T-helper 17 cell (primary cell): ENCODE data around the gene CCDC17. TPM values are rescaled to one million over a fixed set of nuclear protein-coding genes. Genes with fewer than 3 reads are reported as not detected.

Experiments
- ATAC-seq: fragments of 150-1000 bp; cut with Tn5 transposase; 2 replicates; pipeline ENCODE4 v1.10.0; 2021; ENCODE audit warnings: mild to moderate bottlenecking, moderate library complexity
- DNase-seq, 3 donors: peaks; one replicate each; pipeline versions ENCODE4 v3.0.0 to v3.0.0-alpha.2; 2020 to 2021
- H3K9me3 ChIP-seq: one replicate; pipeline ENCODE4 v1.7.0; 2013; ENCODE audit warnings: low read length, mild to moderate bottlenecking; ENCODE audit not compliant: control insufficient read depth, poor library complexity, severe bottlenecking
- H3K27ac Mint-ChIP-seq: one replicate; pipeline ENCODE4 v1.8.0; 2022; ENCODE audit warnings: mild to moderate bottlenecking, moderate library complexity, mixed read lengths
- H3K27me3 Mint-ChIP-seq: one replicate; pipeline ENCODE4 v1.8.0; 2022; ENCODE audit warnings: mixed read lengths
- H3K36me3 Mint-ChIP-seq: one replicate; pipeline ENCODE4 v1.8.0; 2022; ENCODE audit warnings: low read depth, mixed read lengths
- H3K4me1 Mint-ChIP-seq: one replicate; pipeline ENCODE4 v1.8.0; 2022; ENCODE audit warnings: mild to moderate bottlenecking, mixed read lengths
- H3K4me3 Mint-ChIP-seq: one replicate; pipeline ENCODE4 v1.8.0; 2022; ENCODE audit warnings: mild to moderate bottlenecking, moderate library complexity, mixed read lengths
- total RNA-seq, 4 donors: library from RNA in 2 of 4; stranded (reverse) in 2 of 4; gene quantifications; one replicate each; pipeline ENCODE4 v1.2.3 and lab custom pipeline; 2022 to 2026

The CCDC17 gene
- total RNA-seq, 2 donors from 2014 or later: 5.1 to 5.7 TPM

DNA sequence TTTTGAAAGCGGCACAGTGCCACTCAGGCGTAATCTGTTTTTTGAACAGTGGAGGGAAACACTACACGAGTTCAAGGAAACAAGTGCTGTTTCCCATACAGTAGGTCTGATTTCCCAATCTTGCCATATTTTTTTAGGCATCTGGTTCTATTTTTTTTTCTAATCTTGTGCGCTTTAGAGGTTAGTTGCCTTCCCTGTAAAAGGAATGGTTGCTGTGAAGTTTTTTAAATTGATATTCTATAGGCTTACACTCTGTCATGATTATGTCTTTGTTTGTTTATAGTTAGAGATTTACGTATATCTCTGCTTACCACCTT, 38.8 kb downstream of the CCDC17 start:
- ATAC-seq (no peak), DNase-seq (no peak)
- peak overlapping the region; percentile 99 for H3K27ac Mint-ChIP-seq
- H3K4me3 Mint-ChIP-seq: peak overlapping the region; percentile 99
- no peaks in the 10 kb centered on the region for H3K9me3 ChIP-seq
- peaks cover 32% of the 10 kb centered on the region for H3K4me1 Mint-ChIP-seq
- no peaks in the 10 kb centered on the region for H3K27me3 Mint-ChIP-seq
- H3K36me3 Mint-ChIP-seq: peaks cover 2% of the 10 kb centered on the region

DNA sequence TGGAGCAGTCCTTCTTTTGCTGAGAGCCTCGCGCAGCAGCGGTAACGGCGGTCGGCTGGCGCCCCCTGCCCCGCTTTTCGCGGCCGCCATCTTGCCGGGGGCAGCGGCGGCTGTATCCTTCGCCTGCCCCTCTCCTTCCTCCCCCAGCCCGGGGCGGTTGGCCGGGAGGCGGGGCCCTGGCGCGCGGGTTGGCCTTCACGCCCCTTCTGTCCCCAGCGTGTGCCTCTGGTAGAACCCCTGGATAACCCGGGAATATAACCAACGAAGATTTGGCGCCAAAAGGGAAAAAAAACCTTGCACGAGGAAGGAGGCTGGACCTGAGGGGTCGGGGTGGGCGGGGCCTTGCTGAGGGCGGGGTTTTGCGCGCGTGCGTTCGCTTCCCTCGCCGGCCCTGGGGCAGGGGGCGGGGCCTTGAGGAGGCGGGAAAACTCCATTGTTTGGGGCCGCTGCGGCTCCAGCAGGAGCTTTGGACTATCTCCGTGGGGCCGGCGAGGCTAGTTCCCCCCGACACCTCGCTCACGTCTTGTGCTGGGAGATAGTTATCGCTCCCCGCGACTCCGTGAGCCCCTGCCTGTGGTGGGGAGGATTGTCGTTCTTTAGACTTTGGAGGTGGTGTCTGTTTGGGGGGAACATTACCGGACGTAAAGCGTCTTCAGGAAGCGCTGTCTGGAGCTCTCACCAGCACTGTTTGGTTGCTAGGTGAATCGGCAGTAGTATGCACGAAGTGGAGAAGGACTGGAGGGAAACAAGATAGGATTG, 39.3 kb downstream of the CCDC17 start:
- peak; percentile 73 to 87 (median 84) for DNase-seq
- H3K4me3 Mint-ChIP-seq: peak overlapping the region; percentile 99
- peak; percentile 63 for ATAC-seq
- H3K36me3 Mint-ChIP-seq: peaks cover 2% of the 10 kb centered on the region
- peaks cover 32% of the 10 kb centered on the region for H3K4me1 Mint-ChIP-seq
- H3K27ac Mint-ChIP-seq: peak overlapping the region; percentile 99
- H3K9me3 ChIP-seq: no peaks in the 10 kb centered on the region
- no peaks in the 10 kb centered on the region for H3K27me3 Mint-ChIP-seq

DNA sequence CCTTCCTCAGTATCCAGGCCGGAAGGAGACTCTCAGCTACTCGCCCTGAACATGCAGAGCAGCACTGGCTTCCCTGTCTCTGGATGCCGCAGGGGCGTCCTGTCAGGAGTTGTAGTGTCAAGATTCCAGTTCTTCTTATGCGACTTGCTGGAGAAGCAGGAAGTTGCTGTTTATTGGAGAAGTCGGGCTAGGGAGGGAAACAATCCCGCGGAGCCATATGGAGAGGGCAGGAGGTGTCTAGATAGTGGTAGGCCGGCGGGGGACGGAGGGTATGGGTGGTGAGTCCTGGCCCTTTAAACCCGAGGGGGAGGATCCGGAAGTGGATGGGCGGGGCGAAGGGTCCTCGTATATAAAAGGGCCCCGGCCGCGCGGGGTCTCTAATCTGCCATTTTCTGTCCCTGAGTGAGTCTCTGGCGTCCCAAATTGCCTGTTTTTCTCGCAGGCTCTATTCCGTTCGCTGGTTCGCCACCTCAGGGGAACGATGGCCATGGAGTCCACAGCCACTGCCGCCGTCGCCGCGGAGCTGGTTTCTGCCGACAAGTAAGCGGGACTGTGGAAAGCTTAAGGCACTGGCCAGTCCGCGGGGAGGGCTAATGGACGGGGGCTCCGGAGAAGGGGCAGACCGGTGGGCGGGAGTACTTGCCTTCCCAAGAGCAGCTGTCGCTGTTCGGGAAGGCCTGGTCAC, 40.0 kb downstream of the CCDC17 start, which contains the start of gene NASP:
TSS of gene NASP (plus strand) at position 376 of the 685 bp plus-strand sequence. CDS start at position 482, 106 bp downstream.
- Mint-ChIP-seq H3K4me3 (peak within 1 kb of the TSS; percentile 99), H3K4me1 (peaks cover 32% of the 10 kb centered on the region), H3K27me3 (no peaks in the 10 kb centered on the region), H3K36me3 (peaks cover 2% of the 10 kb centered on the region), H3K27ac (peak within 1 kb of the TSS; percentile 99)
- no peaks in the 10 kb centered on the region for H3K9me3 ChIP-seq
- peak; percentile 79 to 89 (median 87) for DNase-seq
- ATAC-seq: peak; percentile 67

DNA sequence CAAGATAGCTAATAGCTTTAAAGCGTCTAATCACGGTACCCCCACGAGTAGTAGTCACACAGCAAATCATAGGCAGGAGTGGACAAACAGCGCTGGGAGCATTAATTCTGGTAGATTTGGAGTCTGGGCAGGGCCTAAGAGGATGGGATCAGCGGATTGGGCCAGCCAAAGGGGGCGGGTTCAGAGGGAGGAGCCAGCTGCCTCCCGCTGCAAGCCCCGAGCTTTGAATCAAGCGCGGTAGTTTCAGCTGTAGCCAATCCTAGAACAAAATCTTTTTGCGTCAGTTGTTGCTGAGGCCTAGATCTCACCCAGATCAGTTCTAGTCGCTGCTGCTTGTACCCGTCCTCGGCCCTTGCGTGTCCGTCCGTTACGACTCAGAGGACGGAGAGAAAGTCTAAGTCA, 40.6 kb downstream of the CCDC17 start:
- peak overlapping the region; percentile 99 for H3K27ac Mint-ChIP-seq
- peak; percentile 77 for ATAC-seq
- H3K27me3 Mint-ChIP-seq: no peaks in the 10 kb centered on the region
- peak overlapping the region; percentile 99 for H3K4me3 Mint-ChIP-seq
- peaks cover 32% of the 10 kb centered on the region for H3K4me1 Mint-ChIP-seq
- H3K9me3 ChIP-seq: no peaks in the 10 kb centered on the region
- peaks cover 2% of the 10 kb centered on the region for H3K36me3 Mint-ChIP-seq
- peak; percentile 86 to 93 (median 88) for DNase-seq

DNA sequence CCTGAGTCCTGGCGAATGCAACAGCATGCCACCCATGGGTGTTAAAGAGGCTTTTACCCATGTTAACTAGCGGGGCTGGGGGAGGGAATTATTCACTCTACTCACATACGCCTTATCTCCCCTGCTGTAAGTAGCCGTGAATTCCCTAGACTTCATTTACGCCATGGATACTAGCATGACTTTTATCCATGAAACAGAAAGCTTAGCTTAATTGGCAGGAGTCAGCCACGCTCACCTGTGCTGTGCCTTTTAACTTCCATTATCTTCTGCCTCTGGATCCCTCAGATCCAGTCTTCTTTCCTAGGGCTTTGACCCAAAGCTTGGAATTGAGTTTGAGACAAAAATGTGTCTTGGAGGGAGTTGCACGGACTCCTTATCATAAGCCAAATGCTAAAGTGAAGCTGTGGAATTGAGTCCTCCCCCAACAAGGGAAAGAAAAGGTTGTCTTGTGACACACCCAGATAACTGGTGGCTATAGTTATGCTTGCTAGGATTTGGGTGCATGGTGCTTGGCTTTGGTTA, 49.7 kb downstream of the CCDC17 start:
- no peaks in the 10 kb centered on the region for H3K9me3 ChIP-seq
- Mint-ChIP-seq H3K4me1 (peaks cover 4% of the 10 kb centered on the region), H3K27ac (no peak overlapping the region), H3K4me3 (no peak overlapping the region), H3K27me3 (no peaks in the 10 kb centered on the region), H3K36me3 (no peaks in the 10 kb centered on the region)
- DNase-seq: no peak
- no peak for ATAC-seq

DNA sequence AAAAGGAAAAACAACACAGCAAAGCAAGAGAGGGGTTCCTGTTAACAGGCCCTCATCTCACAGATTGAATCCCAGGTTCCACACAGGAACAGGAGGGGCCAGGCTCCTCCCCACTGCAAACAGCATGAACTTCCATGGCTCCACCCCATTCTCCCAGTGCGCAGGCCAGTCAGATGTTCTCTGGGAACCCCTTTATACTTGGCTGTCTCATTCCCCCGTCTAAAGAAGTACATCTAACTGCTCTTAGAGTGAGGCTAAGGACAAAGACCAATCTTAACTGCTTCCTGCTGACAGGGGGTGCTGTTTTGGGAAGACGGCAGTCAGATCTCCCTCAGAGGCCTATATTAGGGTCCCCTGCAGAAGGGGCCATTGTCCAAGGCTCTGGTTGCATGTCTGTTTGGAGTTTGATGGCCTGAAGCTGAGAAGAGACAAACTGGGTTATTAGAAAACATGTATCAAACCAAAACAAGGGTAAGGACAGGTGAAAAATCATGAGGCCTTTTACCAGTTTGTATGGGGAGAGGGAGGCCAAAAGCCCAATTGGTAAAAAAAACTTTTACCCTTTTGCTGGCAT, 50.5 kb downstream of the CCDC17 start:
- Mint-ChIP-seq H3K36me3 (no peaks in the 10 kb centered on the region), H3K4me3 (no peak overlapping the region), H3K4me1 (peaks cover 4% of the 10 kb centered on the region), H3K27me3 (no peaks in the 10 kb centered on the region), H3K27ac (no peak overlapping the region)
- ATAC-seq: no peak
- DNase-seq: no peak
- no peaks in the 10 kb centered on the region for H3K9me3 ChIP-seq

DNA sequence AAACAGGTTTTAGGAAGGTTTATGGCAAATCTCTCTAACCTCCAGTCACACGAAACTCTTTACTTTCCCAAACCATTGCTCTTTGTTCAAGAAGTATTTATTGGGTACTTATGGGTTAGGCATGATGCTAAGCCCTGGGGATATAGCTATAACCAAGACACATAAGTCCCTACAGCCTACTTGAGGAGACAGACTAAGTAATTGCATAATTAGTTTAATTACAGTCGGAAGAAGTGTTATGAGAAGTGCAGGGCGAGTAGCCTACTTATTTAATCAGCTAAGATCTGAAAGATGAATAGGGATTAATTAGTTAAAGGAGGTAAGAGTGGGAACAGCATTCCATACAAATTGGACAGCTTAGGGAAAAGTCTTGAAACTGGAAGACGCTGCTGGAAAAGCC, 53.2 kb downstream of the CCDC17 start:
- H3K4me1 Mint-ChIP-seq: peaks cover 2% of the 10 kb centered on the region
- no peaks in the 10 kb centered on the region for H3K9me3 ChIP-seq
- H3K27me3 Mint-ChIP-seq: no peaks in the 10 kb centered on the region
- no peak overlapping the region for H3K4me3 Mint-ChIP-seq
- peaks cover 7% of the 10 kb centered on the region for H3K36me3 Mint-ChIP-seq
- ATAC-seq: no peak
- H3K27ac Mint-ChIP-seq: peak overlapping the region; percentile 54
- no peak for DNase-seq

Other genes with a start within 250 kb of the CCDC17 start
- gene TESK2, start 132.9 kb downstream of the CCDC17 start, total RNA-seq: 1 to 10 TPM; 4.9 to 6.5 TPM
- under 1 TPM; 0.63 to 0.99 TPM for gene CCDC163, start 124.0 kb downstream of the CCDC17 start, total RNA-seq
- gene MMACHC, start 123.8 kb downstream of the CCDC17 start, total RNA-seq: 1 to 10 TPM in 1 of 2 donors, under 1 TPM in 1; 0.68 to 2.2 TPM
- 10 to 100 TPM; 55.0 to 69.2 TPM for gene PRDX1, start 102.2 kb downstream of the CCDC17 start, total RNA-seq
- 10 to 100 TPM; 44.0 to 57.0 TPM for gene AKR1A1, start 73.2 kb downstream of the CCDC17 start, total RNA-seq
- 100 to 1,000 TPM; 139 to 148 TPM for gene NASP, start 40.0 kb downstream of the CCDC17 start, total RNA-seq
- 100 to 1,000 TPM; 124 to 152 TPM for gene GPBP1L1, start 62.5 kb upstream of the CCDC17 start, total RNA-seq
- gene TMEM69, start 64.1 kb upstream of the CCDC17 start, total RNA-seq: 10 to 100 TPM; 11.9 to 13.2 TPM
- 1 to 10 TPM; 6.7 to 7.6 TPM for gene IPP, start 126.6 kb upstream of the CCDC17 start, total RNA-seq
- gene MAST2, start 179.6 kb upstream of the CCDC17 start, total RNA-seq: 10 to 100 TPM; 10.0 to 13.7 TPM